GM21515 (cell line): ENCODE results near the gene SLC18B1.

ENCODE experiments used
- ATAC-seq: cut with Tn5 transposase; IDR thresholded peaks from one replicate; pipeline ENCODE4 v1.9.1; 2021; ENCODE audit not compliant: unreplicated experiment

Gene SLC18B1

GRCh38 chr6:132746048-132746447, 52.4 kb downstream of the SLC18B1 start:
- ATAC-seq, result no peak

DNA sequence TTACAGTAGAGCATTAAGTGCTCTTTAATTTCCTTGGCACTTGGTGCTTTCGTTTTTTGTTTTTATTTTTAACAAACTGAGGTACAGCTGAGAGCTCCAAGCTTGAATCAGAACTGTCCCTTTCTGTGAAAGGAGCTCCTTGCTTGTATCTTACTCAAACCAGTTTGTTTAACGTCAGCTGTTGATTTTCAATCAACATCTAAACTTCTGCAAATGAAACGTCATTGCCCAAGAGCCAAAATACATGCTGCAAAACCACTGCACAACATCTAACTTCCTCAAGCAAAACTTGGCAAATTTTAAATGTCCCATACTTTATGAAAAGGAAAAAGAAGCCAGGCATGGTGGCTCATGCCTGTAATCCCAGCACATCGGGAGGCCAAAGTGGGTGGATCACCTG, 55.9 kb downstream of the SLC18B1 start:
- ATAC-seq, result no peak

DNA sequence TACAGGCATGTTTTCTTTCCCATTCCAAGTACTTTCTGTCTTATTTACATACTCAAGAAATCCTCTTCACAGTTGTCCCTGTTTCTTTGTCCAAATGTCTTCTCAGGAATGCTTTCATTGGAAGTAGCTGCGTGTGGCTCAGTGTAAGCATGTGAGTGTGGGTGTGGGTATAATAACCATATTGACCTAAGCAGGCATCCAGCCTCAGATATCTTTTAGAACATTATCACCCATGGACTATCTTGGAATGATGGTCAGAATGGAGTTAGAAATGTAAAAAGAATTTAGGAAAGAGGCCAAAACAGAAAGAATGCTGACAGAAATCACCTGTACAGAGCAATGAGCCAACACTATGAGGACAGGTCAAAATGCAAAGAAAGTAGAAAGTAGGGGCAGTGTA, 57.2 kb downstream of the SLC18B1 start:
- ATAC-seq, result no peak

DNA sequence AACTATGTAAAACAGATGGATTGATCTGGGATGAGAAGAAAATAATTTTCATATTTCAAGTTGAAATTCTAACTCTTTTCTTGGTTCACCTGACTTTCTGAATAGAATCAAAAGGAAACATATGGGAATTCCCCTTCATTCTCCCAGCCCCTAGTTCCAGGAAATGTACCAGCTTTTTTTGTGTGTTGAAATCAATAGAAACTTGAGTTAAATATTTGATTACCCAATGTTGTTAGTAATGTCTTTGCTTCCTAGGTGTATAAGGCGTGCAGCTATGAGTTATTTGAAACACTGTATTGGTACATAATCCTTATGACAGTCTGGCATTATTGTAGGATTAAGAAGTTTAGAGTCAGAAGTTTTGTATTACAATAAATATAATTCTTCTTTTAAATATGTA, 62.2 kb downstream of the SLC18B1 start:
- ATAC-seq, result no peak

GRCh38 chr6:132734694-132735236, 63.7 kb downstream of the SLC18B1 start:
- ATAC-seq, result no peak

- ATAC-seq, result no peak
These were observed 64.6 kb downstream of the SLC18B1 start for GRCh38 chr6:132733814-132734213.

DNA sequence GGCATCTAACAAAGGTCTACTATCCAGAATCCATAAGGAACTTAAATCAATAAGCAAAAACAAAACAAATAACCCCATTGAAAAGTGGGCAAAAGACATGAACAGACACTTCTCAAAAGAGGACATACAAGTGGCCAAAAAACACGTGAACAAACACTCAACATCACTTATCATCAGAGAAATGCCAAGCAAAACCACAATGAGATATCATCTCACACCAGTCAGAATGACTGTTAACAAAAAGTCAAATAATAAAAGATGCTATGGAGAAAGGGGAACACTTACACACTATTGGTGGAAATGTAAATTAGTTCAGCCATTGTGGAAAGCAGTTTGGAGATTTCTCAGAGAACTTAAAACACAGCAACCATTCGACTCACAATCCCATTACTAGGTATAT, 65.2 kb downstream of the SLC18B1 start:
- no peak for ATAC-seq

DNA sequence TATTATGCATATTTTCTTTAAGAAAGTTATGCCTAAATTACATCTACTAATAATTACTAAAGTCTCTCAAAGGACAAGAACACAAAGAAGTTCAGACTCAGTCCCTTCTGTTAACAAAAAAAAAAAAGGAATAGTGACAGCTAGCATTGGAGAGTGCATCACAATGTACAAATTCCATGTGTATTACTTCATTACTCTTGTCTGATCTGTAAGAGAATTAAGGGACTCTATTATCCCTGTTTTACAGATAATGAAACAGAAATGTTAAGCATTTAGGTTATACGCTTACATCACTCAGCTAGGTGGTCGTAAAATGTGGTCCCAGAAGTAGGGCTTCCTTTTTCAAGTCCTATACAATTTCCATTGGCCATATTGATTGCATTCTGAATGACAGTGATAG, 67.4 kb downstream of the SLC18B1 start:
- no peak for ATAC-seq

- no peak for ATAC-seq
These were observed 67.9 kb downstream of the SLC18B1 start for GRCh38 chr6:132730560-132730959.

- no peak for ATAC-seq
These were observed 69.8 kb downstream of the SLC18B1 start for GRCh38 chr6:132728616-132729015.

GRCh38 chr6:132726608-132726975, 71.8 kb downstream of the SLC18B1 start:
- no peak for ATAC-seq

- no peak for ATAC-seq
These were observed 72.4 kb downstream of the SLC18B1 start for GRCh38 chr6:132725947-132726607.

DNA sequence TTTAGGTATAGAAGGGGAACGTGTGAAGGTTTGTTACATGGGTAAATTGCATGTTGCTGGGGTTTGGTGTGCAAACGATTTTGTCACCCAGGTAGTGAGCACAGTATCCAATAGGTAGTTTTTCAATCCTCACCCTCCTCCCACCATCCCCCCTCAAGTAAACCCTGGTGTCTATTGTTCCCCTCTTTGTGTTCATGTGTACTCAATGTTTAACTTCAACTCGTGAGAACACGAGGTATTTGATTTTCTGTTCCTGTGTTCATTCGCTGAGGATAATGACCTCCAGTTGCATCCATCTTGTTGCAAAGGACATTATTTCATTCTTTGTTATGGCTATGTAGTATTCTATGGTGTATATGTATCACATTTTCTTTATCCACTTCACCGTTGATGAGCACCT, 73.0 kb downstream of the SLC18B1 start:
- no peak for ATAC-seq

DNA sequence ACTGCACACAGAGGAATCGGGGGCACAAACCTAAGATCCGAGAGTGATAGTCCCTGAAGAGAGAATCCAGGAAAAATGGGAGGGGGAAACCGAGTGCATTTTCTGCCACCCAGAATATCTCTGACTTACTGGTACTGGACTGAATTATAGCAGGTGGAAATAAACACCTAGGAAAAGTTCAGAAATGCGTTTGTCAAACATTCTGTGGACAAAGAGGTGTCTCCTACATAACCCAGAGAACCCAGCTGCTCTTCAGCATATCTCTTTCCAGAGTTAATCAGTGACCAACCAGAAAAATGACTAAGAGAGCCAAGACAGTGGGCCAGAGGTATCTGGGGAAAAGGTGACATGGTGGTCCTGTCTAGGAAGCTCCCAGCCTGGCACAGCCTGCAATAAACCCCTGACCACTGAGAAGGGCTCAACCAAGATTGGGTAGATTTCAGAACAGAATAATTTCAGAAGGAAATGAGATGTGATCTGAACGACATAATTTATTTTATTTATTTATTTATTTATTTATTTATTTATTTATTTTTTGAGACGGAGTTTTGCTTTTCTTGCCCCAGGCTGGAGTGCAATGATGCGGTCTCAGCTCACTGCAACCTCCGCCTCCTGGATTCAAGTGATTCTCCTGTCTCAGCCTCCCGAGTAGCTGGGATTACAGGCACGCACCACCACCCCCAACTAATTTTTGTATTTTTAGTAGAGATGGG, 78.5 kb downstream of the SLC18B1 start:
- ATAC-seq, result no peak
